MM.1S (cell line): ENCODE data around the gene PLA2G15.

ENCODE experiments used
- DNase-seq: peaks from one replicate; pipeline ENCODE4 v3.0.0-alpha.2; 2015
- H2AFZ ChIP-seq: fragments of 300-600 bp; sonication (generic); 2 replicates; pipeline ENCODE4 v1.6.0; 2016; ENCODE audit warnings: antibody characterized with exemption, low read length
- H3F3A ChIP-seq: fragments of 300-600 bp; sonication (generic); 2 replicates; pipeline ENCODE4 v1.6.1; 2016; ENCODE audit warnings: mild to moderate bottlenecking, antibody characterized with exemption, low read length, moderate library complexity, mixed read lengths; ENCODE audit not compliant: insufficient read depth
- H3K27ac ChIP-seq: fragments of 300-600 bp; sonication (generic); 2 replicates; pipeline ENCODE4 v1.5.1; 2016; ENCODE audit warnings: mild to moderate bottlenecking, low read length
- H3K27me3 ChIP-seq: fragments of 300-600 bp; sonication (generic); replicated peaks from 2 replicates; pipeline ENCODE4 v1.6.0; 2016; ENCODE audit warnings: low read length; ENCODE audit not compliant: insufficient read depth
- H3K36me3 ChIP-seq: fragments of 300-600 bp; sonication (generic); replicated peaks from 2 replicates; pipeline ENCODE4 v1.6.1; 2016; ENCODE audit warnings: mild to moderate bottlenecking, low read length, mixed read lengths; ENCODE audit not compliant: insufficient read depth
- H3K4me1 ChIP-seq: fragments of 300-600 bp; sonication (generic); 2 replicates; pipeline ENCODE4 v1.6.1; 2016; ENCODE audit warnings: low read length, mixed read lengths
- H3K4me2 ChIP-seq: fragments of 300-600 bp; sonication (generic); 2 replicates; pipeline ENCODE4 v1.6.0; 2016; ENCODE audit warnings: low read depth, low read length
- H3K4me3 ChIP-seq: fragments of 300-600 bp; sonication (generic); 2 replicates; pipeline ENCODE4 v1.5.1; 2016; ENCODE audit warnings: low read length, mixed read lengths
- H3K79me2 ChIP-seq: fragments of 300-600 bp; sonication (generic); 2 replicates; pipeline ENCODE4 v1.6.1; 2016; ENCODE audit warnings: mixed run types, low read length, mixed read lengths
- H3K9ac ChIP-seq: fragments of 300-600 bp; sonication (generic); 2 replicates; pipeline ENCODE4 v1.6.1; 2016; ENCODE audit warnings: low read length, mixed read lengths
- H3K9me2 ChIP-seq: fragments of 300-600 bp; sonication (generic); replicated peaks from 2 replicates; pipeline ENCODE4 v1.6.1; 2016; ENCODE audit warnings: mild to moderate bottlenecking, low read length, mixed read lengths; ENCODE audit not compliant: insufficient read depth
- H3K9me3 ChIP-seq: fragments of 300-600 bp; sonication (generic); replicated peaks from 2 replicates; pipeline ENCODE4 v1.6.1; 2016; ENCODE audit warnings: mild to moderate bottlenecking, low read length, mixed read lengths; ENCODE audit not compliant: insufficient read depth
- H4K20me1 ChIP-seq: fragments of 300-600 bp; sonication (generic); 2 replicates; pipeline ENCODE4 v1.6.1; 2016; ENCODE audit warnings: mild to moderate bottlenecking, low read length, moderate library complexity, mixed read lengths; ENCODE audit not compliant: insufficient read depth
- CTCF ChIP-seq: fragments of 300-600 bp; sonication (generic); IDR thresholded peaks from 2 replicates; pipeline ENCODE4 v1.5.1; 2016; ENCODE audit warnings: antibody characterized with exemption, low read length, mixed read lengths
- EZH2 ChIP-seq: fragments of 300-600 bp; sonication (generic); optimal IDR thresholded peaks from 2 replicates; pipeline ENCODE3; 2017; ENCODE audit warnings: low read depth, mild to moderate bottlenecking, antibody characterized with exemption, low read length, mixed read lengths
- EZH2phosphoT487 ChIP-seq: fragments of 300-600 bp; sonication (generic); IDR thresholded peaks from 2 replicates; pipeline ENCODE4 v1.6.1; 2018; ENCODE audit warnings: antibody characterized with exemption, low read length

Gene PLA2G15

GRCh38 chr16:68202091-68202519 lies 43.1 kb upstream of the PLA2G15 start:
- Histone ChIP-seq H3K27ac (no peak overlapping the region), H3K9me2 (no peaks in the 10 kb centered on the region), H3K36me3 (no peaks in the 10 kb centered on the region), H3K9me3 (no peaks in the 10 kb centered on the region), H3K4me1 (no peaks in the 10 kb centered on the region), H4K20me1 (no peaks in the 10 kb centered on the region), H2AFZ (no peak overlapping the region), H3K27me3 (no peaks in the 10 kb centered on the region), H3F3A (no peaks in the 10 kb centered on the region), H3K4me2 (no peak overlapping the region), H3K79me2 (no peaks in the 10 kb centered on the region), H3K9ac (no peak overlapping the region), H3K4me3 (no peak overlapping the region)
- TF ChIP-seq EZH2 (no peak), CTCF (peak; percentile 15)
- DNase-seq = peak; percentile 36

GRCh38 chr16:68206245-68206644 lies 38.9 kb upstream of the PLA2G15 start:
- no peaks in the 10 kb centered on the region for H3K36me3 ChIP-seq
- TF ChIP-seq EZH2phosphoT487 (no peak), EZH2 (no peak), CTCF (no peak)

GRCh38 chr16:68214726-68215125 lies 30.4 kb upstream of the PLA2G15 start:
- Histone ChIP-seq H3K79me2 (no peaks in the 10 kb centered on the region), H3K4me2 (no peak overlapping the region), H2AFZ (no peak overlapping the region), H3K9me3 (no peaks in the 10 kb centered on the region), H4K20me1 (no peaks in the 10 kb centered on the region), H3K4me1 (no peaks in the 10 kb centered on the region), H3K9ac (no peak overlapping the region), H3F3A (no peaks in the 10 kb centered on the region), H3K27me3 (no peaks in the 10 kb centered on the region), H3K4me3 (no peak overlapping the region), H3K27ac (no peak overlapping the region), H3K36me3 (no peaks in the 10 kb centered on the region), H3K9me2 (no peaks in the 10 kb centered on the region)
- no peak for DNase-seq
- TF ChIP-seq EZH2phosphoT487 = no peak
- no peak for TF ChIP-seq EZH2
- TF ChIP-seq CTCF = no peak

More at GRCh38 chr16:68206245-68206644, 38.9 kb upstream of the PLA2G15 start:
- Histone ChIP-seq H2AFZ (no peak overlapping the region), H3K4me1 (no peaks in the 10 kb centered on the region), H3K9me2 (no peaks in the 10 kb centered on the region), H3K27ac (no peak overlapping the region), H3K4me2 (no peak overlapping the region), H3F3A (no peaks in the 10 kb centered on the region), H3K9me3 (no peaks in the 10 kb centered on the region), H4K20me1 (no peaks in the 10 kb centered on the region), H3K9ac (no peak overlapping the region), H3K27me3 (no peaks in the 10 kb centered on the region), H3K4me3 (no peak overlapping the region), H3K79me2 (no peaks in the 10 kb centered on the region)
- DNase-seq = no peak
